Calu3 (cell line): ENCODE data around the gene SLC30A1. TPM values are rescaled to one million over a fixed set of nuclear protein-coding genes. Genes with fewer than 3 reads are reported as not detected.

Source experiments
- BruUV-seq: library from RNA; stranded (reverse); fragments of 400-500 nt; replicated peaks from 2 replicates; lab custom pipeline; 2021; lab: Mats Ljungman, UMichigan
- CTCF ChIA-PET: fragments of 300-600 bp; sonication (Branson Sonifier 250); formaldehyde crosslinking; loops from one replicate; lab custom pipeline; 2022; ENCODE audit warnings: antibody characterized with exemption; lab: Charles Lee
- DNase-seq: peaks from one replicate; pipeline ENCODE4 v3.0.0; 2022
- H3K27ac Mint-ChIP-seq: one replicate; pipeline ENCODE4 v1.8.0; 2022; ENCODE audit warnings: mixed read lengths; ENCODE audit not compliant: unreplicated experiment
- H3K27me3 Mint-ChIP-seq: one replicate; pipeline ENCODE4 v1.8.0; 2022; ENCODE audit warnings: mixed read lengths; ENCODE audit not compliant: unreplicated experiment
- H3K36me3 Mint-ChIP-seq: one replicate; pipeline ENCODE4 v1.8.0; 2022; ENCODE audit warnings: mild to moderate bottlenecking, moderate library complexity, mixed read lengths; ENCODE audit not compliant: insufficient read depth, unreplicated experiment
- H3K4me1 Mint-ChIP-seq: one replicate; pipeline ENCODE4 v1.8.0; 2022; ENCODE audit warnings: mild to moderate bottlenecking, low read depth, mixed read lengths; ENCODE audit not compliant: unreplicated experiment
- H3K4me3 Mint-ChIP-seq: one replicate; pipeline ENCODE4 v1.8.0; 2022; ENCODE audit warnings: mild to moderate bottlenecking, low read depth, moderate library complexity, mixed read lengths; ENCODE audit not compliant: unreplicated experiment
- H3K9me3 Mint-ChIP-seq: one replicate; pipeline ENCODE4 v1.8.0; 2022; ENCODE audit warnings: low read depth, mixed read lengths; ENCODE audit not compliant: unreplicated experiment
- CTCF ChIP-seq: fragments of 200-600 bp; IDR thresholded peaks from one replicate; pipeline ENCODE4 v1.8.0; 2022; ENCODE audit warnings: antibody characterized with exemption; ENCODE audit not compliant: unreplicated experiment
- intact Hi-C: fragments of 100-400 bp; cut with micrococcal nuclease; formaldehyde crosslinking; loops from one replicate; pipeline ENCODE4 v1.10.0; 2022; ENCODE audit not compliant: unreplicated experiment
- total RNA-seq: library from RNA; stranded (reverse); gene quantifications from 2 replicates; pipeline ENCODE4 v1.2.3, GENCODE V29; 2022

SLC30A1 gene
- total RNA-seq, 1 experiment from 2014 or later = 15.5 TPM

DNA sequence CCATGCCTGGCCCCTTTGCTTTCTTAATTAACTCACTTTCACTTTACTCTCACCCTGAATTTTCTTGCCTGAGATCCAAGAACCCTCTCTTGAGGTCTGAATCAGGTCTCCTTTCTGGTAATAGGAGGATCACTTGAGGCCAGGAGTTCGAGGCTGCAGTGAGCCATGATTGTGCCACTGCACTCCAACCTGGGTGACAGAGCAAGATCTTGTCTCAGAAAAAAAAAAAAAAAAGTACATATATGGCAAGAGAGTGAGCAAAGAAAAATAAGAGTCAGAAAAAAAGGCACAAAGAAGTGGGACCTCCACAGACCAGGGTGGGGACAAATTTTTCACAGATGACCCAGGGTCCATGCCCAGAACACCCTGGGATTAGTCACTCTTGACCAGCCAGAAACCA, 52.9 kb downstream of the SLC30A1 start:
- H3K36me3 Mint-ChIP-seq = no peaks in the 10 kb centered on the region
- intact Hi-C loops = no loop called here
- CTCF ChIA-PET = no interaction called here
- H3K27ac Mint-ChIP-seq = no peak overlapping the region
- no peaks in the 10 kb centered on the region for H3K9me3 Mint-ChIP-seq
- H3K4me1 Mint-ChIP-seq = no peaks in the 10 kb centered on the region
- no peak for DNase-seq
- H3K27me3 Mint-ChIP-seq = peaks cover 3% of the 10 kb centered on the region
- H3K4me3 Mint-ChIP-seq = no peak overlapping the region
- BruUV-seq = no TSS peak
- no peak for TF ChIP-seq CTCF

DNA sequence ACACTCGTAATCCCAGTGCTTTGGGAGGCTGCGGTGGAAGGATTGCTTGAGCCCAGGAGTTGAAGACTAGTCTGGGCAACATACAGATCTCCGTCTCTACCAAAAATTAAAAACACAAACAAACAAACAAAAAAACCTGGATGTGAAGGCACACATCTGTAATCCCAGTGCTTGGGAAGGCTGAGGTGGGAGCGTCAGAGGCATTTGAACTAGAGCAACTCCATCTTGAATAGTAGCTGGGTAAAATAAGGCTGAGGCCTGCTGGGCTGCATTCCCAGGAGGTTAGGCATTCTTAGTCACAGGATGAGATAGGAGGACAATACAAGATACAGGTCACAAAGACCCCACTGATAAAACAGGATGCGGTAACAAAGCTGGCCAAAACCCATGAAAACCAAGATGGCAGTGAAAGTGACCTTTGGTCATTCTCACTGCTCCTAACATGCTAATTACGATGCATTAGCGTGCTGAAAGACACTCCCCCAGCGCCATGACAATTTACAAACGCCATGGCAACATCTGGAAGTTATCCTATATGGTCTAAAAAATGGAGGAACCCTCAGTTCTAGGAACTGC, 53.8 kb downstream of the SLC30A1 start:
- no peak for TF ChIP-seq CTCF
- intact Hi-C loops = no loop called here
- no peak overlapping the region for H3K4me3 Mint-ChIP-seq
- H3K36me3 Mint-ChIP-seq = no peaks in the 10 kb centered on the region
- no peak for DNase-seq
- BruUV-seq = no TSS peak
- no peak overlapping the region for H3K27ac Mint-ChIP-seq
- no peaks in the 10 kb centered on the region for H3K4me1 Mint-ChIP-seq
- H3K9me3 Mint-ChIP-seq = no peaks in the 10 kb centered on the region
- H3K27me3 Mint-ChIP-seq = no peaks in the 10 kb centered on the region
- CTCF ChIA-PET = interaction anchor here (0.6 kb wide), 1 partner anchor 24 kb away, joined by 3 read pairs; no protein-coding TSS in a partner anchor

DNA sequence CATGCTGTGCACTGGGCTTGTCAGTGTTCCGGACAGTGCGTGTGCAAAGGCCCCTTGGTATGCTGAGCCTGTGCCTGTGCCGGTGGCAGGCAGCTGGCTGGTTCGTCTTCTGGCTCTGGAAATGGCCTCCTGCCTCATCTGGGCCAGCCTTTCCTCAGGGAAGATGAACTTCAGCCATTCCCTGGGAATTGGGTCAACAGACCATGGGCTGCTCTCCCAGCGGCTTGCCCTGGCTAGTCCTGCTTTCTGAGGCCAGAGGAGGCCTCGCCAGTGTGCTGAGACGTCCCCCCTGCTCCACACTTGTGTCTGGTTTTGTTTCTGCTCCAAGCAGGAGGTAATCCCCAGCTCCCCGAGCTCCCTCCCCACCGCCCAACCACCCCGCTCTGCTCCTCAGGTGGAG, 54.4 kb downstream of the SLC30A1 start:
- Mint-ChIP-seq H3K27ac (no peak overlapping the region), H3K4me1 (peaks cover 7% of the 10 kb centered on the region), H3K4me3 (no peak overlapping the region), H3K9me3 (peaks cover 2% of the 10 kb centered on the region), H3K27me3 (no peaks in the 10 kb centered on the region), H3K36me3 (no peaks in the 10 kb centered on the region)
- intact Hi-C loops = no loop called here
- no peak for TF ChIP-seq CTCF
- CTCF ChIA-PET = interaction anchor here (0.6 to 1.2 kb wide), 3 partner anchors 13 to 55 kb away, joined by 3 read pairs; no protein-coding TSS in a partner anchor
- no TSS peak for BruUV-seq
- DNase-seq = no peak

DNA sequence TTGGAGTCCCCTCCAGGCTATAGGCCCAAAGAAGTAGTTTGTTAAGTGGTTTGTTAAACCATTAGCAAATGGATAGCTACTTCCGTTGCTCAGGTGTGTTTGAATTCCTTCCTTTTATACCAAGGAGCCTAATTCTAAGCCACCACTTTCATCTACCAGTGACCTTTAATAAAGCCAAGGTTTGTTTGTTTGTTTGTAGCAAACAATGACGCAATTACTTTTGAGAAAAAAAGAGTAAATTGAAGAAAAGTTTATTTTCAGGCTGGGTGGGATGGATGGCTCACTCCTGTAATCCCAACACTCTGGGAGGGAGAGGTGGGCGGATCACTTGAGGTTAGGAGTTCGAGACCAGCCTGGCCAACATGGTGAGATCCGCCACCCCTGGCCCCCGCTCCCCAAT, 56.2 kb downstream of the SLC30A1 start:
- CTCF ChIA-PET = no interaction called here
- intact Hi-C loops = no loop called here
- H3K27me3 Mint-ChIP-seq = no peaks in the 10 kb centered on the region
- peaks cover 2% of the 10 kb centered on the region for H3K9me3 Mint-ChIP-seq
- no peaks in the 10 kb centered on the region for H3K36me3 Mint-ChIP-seq
- no peak for TF ChIP-seq CTCF
- peaks cover 24% of the 10 kb centered on the region for H3K4me1 Mint-ChIP-seq
- H3K4me3 Mint-ChIP-seq = no peak overlapping the region
- no TSS peak for BruUV-seq
- no peak for DNase-seq
- H3K27ac Mint-ChIP-seq = no peak overlapping the region

Other genes with a start within 250 kb of the SLC30A1 start
- not detected in 2 replicates for gene RD3, start 87.0 kb downstream of the SLC30A1 start, total RNA-seq
- gene NEK2, start 96.5 kb upstream of the SLC30A1 start, total RNA-seq = 32.7 and 43.2 TPM in 2 replicates